Measurements from ENCODE around the gene ACSF3.

DNA sequence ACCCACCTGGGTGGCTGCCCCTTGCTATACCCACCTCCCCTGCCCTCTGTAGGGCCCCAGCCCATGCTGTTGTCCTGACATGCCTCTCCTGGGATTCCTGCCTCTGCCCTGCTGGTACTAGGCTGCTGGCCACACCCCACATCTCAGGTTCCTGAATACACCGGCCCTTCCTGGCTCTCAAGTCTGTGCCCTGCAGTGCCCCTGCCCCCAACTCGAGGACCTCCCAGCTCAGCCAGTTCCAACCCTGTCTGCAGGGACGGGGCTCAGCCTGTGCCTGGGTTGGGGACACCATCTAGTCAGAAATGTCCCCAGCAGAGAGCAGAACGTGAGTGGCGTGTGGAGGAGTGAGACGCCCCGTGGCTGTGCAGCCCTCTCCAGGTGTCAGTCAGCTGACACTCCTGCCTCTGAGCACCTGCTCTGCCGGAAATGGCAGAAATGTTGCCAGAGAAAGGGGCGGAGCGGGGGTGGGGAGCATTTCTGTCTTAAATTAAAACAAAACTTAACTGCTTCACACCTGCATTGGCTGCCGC, 28.7 kb downstream of the ACSF3 start:
- TF ChIP-seq POLR2AphosphoS5 (IDR thresholded peaks at IDR 0.05; ENCODE audit: borderline replicate concordance, low read depth, low read length) (no peak), EZH2 (IDR thresholded peaks at IDR 0.05) (no peak), FOXP2 (optimal IDR thresholded peaks at IDR 0.05; ENCODE audit: control extremely low read depth, extremely low read length, insufficient read depth) (no peak)

Measured in SK-N-MC (cell line).